Mucosa of descending colon (tissue), 3 donors: Measurements from ENCODE around the gene PRKAR1B. TPM values are rescaled to one million over a fixed set of nuclear protein-coding genes. Genes with fewer than 3 reads are reported as not detected.
A peak's percentile ranks its signal among the peaks of the same experiment; 100 is the strongest.

Source experiments
- ATAC-seq: fragments of 200-7000 bp; cut with Tn5 transposase; one replicate; pipeline ENCODE4 v1.9.1; 2020; ENCODE audit warnings: mild to moderate bottlenecking, moderate library complexity
- DNase-seq, 3 donors: peaks; one replicate each; pipeline ENCODE4 v3.0.0-alpha.2; 2020
- H3K36me3 ChIP-seq: fragments of 200-600 bp; one replicate; pipeline ENCODE4 v1.8.0; 2021; ENCODE audit warnings: low read depth, mild to moderate bottlenecking
- H3K4me1 ChIP-seq: fragments of 200-600 bp; one replicate; pipeline ENCODE4 v1.8.0; 2021; ENCODE audit warnings: low read depth, mild to moderate bottlenecking
- H3K4me3 ChIP-seq: fragments of 200-600 bp; one replicate; pipeline ENCODE4 v1.8.0; 2021; ENCODE audit warnings: mild to moderate bottlenecking
- H3K9me3 ChIP-seq: fragments of 200-600 bp; one replicate; pipeline ENCODE4 v1.8.0; 2021; ENCODE audit warnings: mild to moderate bottlenecking
- intact Hi-C, 2 donors: fragments of 100-400 bp; cut with DNase I in 1 of 2; cut with micrococcal nuclease in 1 of 2; formaldehyde crosslinking; loops; one replicate each; pipeline versions ENCODE4 v1.11.0 to v1.11.1; 2022; cut with DNase I, micrococcal nuclease
- total RNA-seq, 3 donors: library from RNA; stranded (reverse); fragmentation: NEBNext Ultra II Directional in 2 of 3; extraction: Animal tissue kit (Norgen Biotek cat#: 25700) in 2 of 3; gene quantifications; one replicate each; pipeline versions ENCODE4 v1.2.1 to v1.2.4, GENCODE V29; 2021 to 2023
- TF ChIP-seq, protein P1 (sequence below): fragments of 200-600 bp; IDR thresholded peaks from one replicate; pipeline ENCODE4 v1.8.0; 2022; ENCODE audit warnings: antibody characterized with exemption, mild to moderate bottlenecking
- donor health status: DM: no; HTN: no; CAD: no; lungs with moderate emphysema.
- donor health status: DM: no; HTN: no; CAD: no.
- donor health status: DM: no; HTN: yes; CAD: no.

PRKAR1B gene
- total RNA-seq, 3 donors from 2014 or later = 10.1 to 24.5 (median 24.4) TPM

DNA sequence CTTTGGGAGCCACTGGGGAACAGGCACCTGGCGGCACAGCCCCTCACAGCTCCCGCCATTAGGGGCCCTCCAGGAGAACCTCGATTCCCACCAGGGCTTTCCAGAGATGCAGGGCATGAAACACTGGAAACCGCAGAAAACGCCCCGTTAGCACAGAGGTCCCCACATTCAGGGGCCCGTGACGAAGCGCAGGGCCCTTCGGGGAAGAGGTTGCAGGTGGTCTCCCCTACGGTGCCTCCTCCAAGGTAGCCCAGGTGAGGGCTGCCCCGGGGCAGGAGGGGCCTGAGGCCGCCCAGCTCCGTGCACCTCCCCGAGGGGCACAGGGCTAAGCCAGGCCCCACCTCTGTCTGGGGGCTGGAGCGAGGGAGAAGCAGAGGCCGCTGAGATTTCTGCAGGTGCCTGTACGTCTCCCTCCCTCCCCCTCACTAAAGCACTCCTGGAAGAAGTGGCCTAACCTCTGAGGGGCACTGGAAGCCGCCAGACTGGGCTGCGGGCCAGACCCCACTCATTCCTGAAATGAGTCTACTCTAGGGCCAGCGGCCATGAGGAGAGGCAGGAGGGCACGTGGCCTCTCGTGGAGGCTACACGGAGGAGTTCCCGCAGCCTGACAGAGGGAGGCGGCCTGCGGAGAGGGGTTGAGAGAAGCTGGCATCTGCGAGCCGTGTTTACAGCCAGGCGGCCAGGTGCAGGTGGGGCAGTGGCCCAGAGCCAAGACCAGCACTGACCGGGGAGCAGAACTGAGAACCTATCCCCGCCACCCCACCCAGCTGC lies 214.4 kb downstream of the PRKAR1B start:
- Histone ChIP-seq H3K36me3 (no peaks in the 10 kb centered on the region), H3K9me3 (no peaks in the 10 kb centered on the region), H3K4me1 (peaks cover 31% of the 10 kb centered on the region), H3K4me3 (no peak overlapping the region)
- intact Hi-C loops = no loop called here
- peak; percentile 82 to 89 (median 88) for DNase-seq
- TF ChIP-seq, protein P1, sequence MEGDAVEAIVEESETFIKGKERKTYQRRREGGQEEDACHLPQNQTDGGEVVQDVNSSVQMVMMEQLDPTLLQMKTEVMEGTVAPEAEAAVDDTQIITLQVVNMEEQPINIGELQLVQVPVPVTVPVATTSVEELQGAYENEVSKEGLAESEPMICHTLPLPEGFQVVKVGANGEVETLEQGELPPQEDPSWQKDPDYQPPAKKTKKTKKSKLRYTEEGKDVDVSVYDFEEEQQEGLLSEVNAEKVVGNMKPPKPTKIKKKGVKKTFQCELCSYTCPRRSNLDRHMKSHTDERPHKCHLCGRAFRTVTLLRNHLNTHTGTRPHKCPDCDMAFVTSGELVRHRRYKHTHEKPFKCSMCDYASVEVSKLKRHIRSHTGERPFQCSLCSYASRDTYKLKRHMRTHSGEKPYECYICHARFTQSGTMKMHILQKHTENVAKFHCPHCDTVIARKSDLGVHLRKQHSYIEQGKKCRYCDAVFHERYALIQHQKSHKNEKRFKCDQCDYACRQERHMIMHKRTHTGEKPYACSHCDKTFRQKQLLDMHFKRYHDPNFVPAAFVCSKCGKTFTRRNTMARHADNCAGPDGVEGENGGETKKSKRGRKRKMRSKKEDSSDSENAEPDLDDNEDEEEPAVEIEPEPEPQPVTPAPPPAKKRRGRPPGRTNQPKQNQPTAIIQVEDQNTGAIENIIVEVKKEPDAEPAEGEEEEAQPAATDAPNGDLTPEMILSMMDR = no peak
- ATAC-seq = peak; percentile 73

DNA sequence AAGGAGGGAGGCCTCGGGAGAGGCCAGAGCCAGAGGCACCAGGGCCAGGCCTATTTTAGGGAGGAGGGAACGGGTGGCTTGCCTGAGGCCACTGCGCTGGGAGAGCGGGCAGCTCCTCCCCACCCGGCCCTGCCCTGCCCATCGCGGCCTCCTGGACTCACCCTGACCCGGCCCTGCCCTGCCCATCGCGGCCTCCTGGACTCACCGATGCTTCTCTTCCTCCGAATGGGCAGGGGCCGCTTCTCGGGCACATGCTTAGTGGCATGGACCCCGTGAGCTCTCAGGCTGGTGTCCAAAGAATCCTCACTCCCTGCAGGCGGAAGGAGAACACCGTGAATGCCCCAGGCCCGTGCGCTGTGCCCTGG lies 215.0 kb downstream of the PRKAR1B start:
- Histone ChIP-seq H3K4me3 (no peak overlapping the region), H3K4me1 (peaks cover 31% of the 10 kb centered on the region), H3K9me3 (no peaks in the 10 kb centered on the region), H3K36me3 (no peaks in the 10 kb centered on the region)
- ATAC-seq (peak; percentile 61), DNase-seq (peak in 2 of 3 donors; percentile 65 to 68)
- TF ChIP-seq, protein P1 = no peak
- intact Hi-C loops = no loop called here

DNA sequence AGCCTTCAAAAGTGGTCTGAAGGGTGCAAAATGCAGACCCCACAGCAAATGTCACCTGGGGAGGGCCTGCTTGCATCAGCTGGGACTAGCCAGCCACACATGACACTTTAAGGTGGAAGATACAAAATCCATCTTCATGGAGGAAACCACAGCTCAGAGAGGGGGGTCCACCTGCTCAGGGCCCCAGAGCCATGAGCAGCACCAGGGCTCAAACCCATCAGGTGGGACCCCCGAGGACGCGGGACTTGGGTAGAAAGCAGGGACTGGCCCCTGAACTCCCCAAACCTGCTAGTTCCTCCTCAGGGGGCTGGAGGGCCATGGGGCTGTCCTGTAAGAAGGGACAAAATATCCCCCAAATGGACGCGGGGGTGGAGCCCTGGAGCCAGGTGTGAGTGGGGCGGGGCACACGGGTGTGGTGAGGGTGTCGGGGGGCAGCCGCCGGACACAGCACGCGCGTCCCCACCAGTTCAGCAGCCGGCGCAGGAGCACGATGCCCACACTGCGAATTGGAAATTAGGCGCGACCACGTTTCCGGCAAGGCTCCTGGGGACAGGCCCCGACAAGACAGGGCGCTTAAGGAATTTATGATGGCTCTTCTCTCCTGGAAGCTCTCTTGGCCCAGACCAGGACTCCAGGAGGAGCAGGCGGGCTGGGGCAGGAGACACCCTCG lies 215.5 kb downstream of the PRKAR1B start:
- no peak for ATAC-seq
- no peaks in the 10 kb centered on the region for H3K36me3 ChIP-seq
- peak in 2 of 3 donors; percentile 34 to 50 for DNase-seq
- H3K9me3 ChIP-seq = no peaks in the 10 kb centered on the region
- H3K4me3 ChIP-seq = no peak overlapping the region
- H3K4me1 ChIP-seq = peaks cover 30% of the 10 kb centered on the region
- TF ChIP-seq, protein P1 = no peak
- intact Hi-C loops = no loop called here

DNA sequence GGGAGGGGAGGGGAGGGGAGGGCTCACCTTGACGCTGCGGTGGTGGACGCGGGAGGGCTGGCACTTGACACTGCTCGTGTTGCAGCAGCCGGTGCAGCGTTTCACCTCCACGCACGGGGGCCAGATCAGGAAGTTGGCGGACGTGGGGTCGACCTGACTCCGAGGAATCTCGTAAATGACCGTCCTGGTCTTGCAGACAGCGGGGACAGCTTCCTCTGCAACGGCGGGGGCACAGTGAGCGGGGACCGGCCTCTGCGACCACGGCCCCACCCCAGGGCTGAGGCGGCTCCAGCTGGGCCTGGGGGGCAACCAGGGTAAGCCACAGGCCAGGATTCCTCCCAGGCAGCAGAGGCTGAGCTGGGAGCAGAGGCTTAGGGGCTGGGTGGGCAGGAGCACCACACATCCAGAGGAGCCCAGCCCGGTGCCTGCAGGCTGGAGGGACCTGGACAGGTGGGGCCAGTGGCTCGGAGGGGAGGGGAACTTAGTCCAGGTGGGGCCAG lies 216.2 kb downstream of the PRKAR1B start:
- peaks cover 27% of the 10 kb centered on the region for H3K4me1 ChIP-seq
- no peaks in the 10 kb centered on the region for H3K9me3 ChIP-seq
- DNase-seq (peak in 2 of 3 donors; percentile 29 to 43), ATAC-seq (no peak)
- intact Hi-C loops = no loop called here
- H3K4me3 ChIP-seq = no peak overlapping the region
- H3K36me3 ChIP-seq = no peaks in the 10 kb centered on the region
- TF ChIP-seq, protein P1 = no peak

DNA sequence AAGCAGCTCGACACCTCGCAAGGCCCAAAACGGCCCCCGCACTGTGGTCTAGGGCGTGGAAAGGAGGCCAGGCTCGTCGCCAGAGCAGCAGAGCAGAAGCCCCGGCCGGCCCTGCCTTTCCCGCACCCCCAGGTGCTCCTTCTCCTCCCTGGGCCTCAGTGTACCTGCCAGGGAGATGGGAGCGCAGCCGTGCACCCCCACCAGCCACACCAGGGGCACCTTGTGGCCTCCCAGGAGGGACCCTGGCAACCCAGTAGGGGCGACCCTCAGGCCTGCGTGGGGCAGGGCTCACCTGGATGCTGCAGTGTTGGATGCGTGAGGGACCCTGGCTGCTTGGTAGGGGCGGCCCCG lies 217.0 kb downstream of the PRKAR1B start:
- intact Hi-C loops = no loop called here
- TF ChIP-seq, protein P1 = no peak
- Histone ChIP-seq H3K9me3 (no peaks in the 10 kb centered on the region), H3K4me1 (peaks cover 32% of the 10 kb centered on the region), H3K36me3 (no peaks in the 10 kb centered on the region), H3K4me3 (no peak overlapping the region)
- DNase-seq = peak in 2 of 3 donors; percentile 29 to 36
- no peak for ATAC-seq
